Medulla oblongata (tissue), 1 donor: ENCODE results near the gene IPO4.
"Not testable (repeated sequence)": the region's sequence is repeated elsewhere in the genome, so short reads cannot be mapped to it uniquely, and the experiment has no call there.

Experiments
- DNase-seq: peaks from one replicate; pipeline ENCODE4 v3.0.0-alpha.2; 2015; ENCODE audit errors: extremely low spot score

IPO4 gene

DNA sequence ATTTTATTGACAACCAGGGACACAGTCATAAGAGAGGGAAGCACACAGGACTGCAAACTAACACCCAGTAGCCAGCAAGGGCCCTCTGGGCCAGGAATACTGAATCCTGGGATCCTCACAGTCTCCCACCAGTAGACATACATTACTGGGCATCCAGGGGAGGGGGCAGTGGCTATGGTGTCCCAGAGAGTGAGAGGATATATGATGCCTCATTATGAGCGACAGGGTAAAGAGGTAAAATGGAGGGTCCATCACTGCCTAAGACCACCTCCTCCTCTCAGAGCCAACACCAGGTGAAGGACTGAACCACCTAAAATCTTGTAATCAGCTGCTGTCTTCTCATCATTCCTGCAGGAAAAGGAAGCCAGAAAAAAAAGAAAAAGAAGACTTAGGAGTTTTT is 28.3 kb upstream of the IPO4 start:
- not testable (repeated sequence) for DNase-seq

DNA sequence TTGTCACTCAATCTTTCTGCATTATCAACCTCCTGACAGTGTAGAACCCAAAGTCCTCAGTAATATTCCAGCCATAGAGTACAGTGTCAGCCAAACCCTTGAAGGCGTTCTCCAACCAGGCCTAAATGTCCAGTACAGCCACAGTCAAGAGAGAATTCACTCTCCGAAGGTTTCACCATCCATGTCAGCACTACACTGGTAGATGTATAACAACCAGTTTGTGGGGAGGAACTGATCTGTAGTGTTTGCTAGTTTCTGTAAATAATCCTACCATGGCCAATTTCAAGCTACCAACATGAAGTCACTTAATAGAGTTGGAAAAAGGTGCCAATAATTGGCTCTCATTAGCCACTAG is 27.7 kb upstream of the IPO4 start:
- no peak for DNase-seq

DNA sequence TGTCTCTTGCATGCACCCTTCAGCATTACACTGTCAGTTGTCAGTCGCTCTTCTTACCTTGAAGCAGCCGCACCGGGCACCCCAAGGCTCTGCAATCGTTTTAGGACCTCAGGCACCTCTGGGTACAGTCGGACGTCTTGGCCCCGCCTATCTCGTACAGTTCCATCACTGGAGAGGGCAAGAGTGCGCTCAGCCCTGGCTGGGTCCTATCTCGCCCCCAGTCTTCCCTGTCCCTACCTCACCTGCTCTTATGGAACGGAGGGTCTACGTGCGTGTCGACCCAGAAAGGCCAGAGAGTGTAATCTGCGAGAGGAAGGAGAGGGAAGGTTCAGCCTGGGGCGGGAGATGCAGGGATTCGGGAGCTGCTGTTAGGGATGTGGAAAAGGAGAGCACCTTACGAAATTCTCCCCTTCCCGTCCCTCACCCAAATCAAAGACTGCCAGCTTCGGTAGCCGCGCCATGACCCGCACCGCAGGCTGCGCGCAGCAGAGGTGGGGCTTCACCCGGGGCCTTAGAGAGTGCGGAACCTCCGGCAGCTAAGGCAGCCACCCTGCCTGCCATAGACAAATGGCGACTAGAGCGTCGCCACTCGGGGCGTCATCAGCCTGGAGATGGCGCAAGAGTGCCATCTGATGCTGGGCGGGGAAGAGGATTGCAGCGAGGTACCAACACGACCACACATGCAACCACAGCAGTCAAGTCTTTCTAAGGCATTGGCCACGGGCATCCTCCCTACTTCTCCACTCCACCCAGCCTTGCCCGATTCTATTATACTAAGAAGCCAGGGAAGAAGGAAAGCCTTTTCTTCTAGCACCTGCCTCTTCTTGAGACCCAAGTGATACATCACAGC is 27.1 kb upstream of the IPO4 start, which contains the start of gene MDP1:
Gene MDP1, minus strand, starts transcription at position 572 of the 850 bp plus-strand sequence. Its CDS starts 111 bp downstream, at position 461.
- DNase-seq, result peak; percentile 95

DNA sequence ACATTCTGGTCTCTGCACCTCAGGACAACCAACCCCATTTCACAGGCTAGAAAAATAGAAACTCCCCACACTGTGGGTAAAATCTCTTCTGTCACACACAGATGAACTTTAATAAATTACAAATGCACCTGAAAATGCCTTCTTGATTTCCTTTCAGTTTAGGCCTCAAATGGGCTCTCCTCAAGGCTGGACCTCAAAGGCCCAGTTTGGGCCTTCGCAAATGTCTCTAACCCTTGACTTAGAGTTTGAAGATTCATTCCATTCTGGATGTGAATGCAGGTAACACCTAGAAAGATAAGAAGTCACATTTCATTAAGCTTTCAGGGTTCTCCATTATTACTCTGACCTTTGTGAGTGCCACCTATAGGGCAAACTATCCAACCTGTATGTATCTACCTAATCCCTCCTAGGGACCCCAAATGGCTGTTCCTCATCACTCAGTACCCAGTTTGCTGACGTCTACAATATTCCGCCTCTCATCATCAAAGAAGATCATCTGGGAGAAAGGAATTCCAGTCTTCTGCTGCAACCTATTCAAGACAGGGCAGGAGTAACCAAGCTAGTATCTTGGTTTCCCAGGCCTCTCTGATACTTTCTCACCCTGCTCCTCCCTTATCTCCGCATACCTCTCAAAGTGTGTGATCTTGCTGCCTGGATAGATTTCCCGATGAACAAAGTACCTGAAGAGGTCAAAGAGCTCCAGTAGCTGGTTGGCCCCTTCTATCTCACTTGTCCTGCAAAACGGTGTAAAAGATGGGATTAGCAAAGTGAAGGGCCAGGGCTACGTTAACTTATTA is 25.4 kb upstream of the IPO4 start:
- DNase-seq, result no peak

DNA sequence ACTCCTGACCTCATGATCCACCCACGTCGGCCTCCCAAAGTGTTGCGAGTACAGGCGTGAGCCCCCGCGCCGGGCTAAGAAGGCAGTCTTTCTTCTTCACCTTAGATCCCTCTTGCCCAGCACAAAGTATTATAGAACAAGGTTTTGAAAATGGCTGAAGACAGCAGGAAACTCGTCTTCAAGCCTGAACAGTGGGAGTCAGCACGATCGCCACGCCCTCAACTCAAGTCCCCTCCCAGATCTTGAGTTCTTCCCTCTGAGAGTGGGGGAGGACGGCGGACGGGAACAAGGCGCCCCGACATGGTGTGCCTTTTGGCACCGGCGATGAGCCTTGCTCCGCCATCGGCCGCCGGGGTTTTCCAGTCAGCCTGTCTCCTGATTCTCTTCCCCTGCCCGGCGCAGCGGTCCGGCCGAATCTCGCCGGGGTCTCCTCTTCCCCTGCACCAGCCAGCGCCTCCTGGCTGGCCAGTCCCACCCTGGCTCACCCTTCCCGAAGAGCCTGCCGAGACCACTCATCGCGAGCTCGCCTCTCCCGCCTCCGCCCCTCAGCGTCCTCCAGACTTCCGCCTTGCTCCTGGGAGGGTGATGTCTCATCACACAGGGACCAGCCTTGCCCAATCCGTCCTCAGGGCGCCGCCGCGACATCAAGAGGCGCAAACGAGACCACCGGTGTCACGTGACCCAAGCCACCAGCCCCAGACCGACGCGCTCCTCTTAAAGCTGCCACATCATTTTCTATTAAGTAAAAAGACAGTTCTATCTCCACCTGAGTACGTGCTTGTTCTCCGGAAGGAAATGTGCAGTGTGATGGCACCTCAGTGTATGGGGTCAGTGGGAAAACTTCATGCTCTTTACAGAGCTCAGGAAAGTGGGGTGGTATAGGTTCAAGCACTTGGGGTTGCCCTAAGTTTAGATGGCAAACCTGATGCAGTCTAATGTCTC is 24.6 kb upstream of the IPO4 start, which contains the start of gene CHMP4A:
Gene CHMP4A, minus strand, starts transcription at position 565 of the 942 bp plus-strand sequence. Its CDS starts 49 bp downstream, at position 516.
- DNase-seq, result peak; percentile 95

DNA sequence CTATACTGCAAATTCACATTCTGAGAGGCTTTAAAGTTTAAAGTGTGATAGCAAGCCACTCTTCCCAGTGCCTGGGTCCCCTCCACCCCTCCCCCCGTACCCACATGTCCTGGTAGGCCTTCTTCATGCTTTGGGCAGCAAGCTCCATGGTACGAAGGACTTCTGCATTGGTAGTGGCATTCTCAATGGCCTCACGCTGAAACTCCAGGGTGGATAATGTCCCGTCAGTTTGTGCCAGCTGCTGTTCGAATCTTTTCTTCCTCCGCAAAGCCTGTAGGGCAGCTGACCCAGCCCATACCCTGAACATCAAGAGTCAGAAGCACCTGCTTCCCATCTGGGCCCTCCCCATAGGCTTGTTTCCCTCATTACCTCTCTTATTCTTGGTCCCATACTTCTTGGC is 22.7 kb upstream of the IPO4 start:
- no peak for DNase-seq

DNA sequence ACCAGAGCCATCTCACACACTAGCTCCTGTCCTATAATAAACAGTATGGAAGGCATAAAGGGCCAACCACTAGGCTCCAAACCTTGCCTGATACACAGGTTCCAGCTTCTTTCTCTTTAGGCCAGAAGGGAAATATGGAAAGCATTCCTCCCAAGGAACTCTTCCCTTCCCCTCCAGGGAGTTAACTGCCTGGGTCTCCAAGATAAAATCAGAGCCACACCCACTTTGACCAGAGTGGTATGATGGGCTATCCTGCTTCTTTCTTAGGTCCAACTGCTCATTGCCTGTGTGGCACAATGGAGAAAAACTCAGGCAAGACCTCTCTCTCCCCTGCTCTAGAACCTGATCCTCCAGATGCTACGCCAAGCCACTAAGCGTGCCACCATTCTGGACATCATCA is 19.0 kb upstream of the IPO4 start:
- DNase-seq, result no peak

DNA sequence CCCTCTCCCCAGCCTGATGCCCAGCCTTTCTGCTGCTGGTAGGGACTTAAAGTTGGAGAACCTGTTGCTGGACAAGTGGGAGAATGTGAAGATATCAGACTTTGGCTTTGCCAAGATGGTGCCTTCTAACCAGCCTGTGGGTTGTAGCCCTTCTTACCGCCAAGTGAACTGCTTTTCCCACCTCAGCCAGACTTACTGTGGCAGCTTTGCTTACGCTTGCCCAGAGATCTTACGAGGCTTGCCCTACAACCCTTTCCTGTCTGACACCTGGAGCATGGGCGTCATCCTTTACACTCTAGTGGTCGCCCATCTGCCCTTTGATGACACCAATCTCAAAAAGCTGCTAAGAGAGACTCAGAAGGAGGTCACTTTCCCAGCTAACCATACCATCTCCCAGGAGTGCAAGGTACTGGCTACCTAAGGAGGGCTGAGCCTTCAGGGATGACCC is 18.5 kb upstream of the IPO4 start:
- no peak for DNase-seq

DNA sequence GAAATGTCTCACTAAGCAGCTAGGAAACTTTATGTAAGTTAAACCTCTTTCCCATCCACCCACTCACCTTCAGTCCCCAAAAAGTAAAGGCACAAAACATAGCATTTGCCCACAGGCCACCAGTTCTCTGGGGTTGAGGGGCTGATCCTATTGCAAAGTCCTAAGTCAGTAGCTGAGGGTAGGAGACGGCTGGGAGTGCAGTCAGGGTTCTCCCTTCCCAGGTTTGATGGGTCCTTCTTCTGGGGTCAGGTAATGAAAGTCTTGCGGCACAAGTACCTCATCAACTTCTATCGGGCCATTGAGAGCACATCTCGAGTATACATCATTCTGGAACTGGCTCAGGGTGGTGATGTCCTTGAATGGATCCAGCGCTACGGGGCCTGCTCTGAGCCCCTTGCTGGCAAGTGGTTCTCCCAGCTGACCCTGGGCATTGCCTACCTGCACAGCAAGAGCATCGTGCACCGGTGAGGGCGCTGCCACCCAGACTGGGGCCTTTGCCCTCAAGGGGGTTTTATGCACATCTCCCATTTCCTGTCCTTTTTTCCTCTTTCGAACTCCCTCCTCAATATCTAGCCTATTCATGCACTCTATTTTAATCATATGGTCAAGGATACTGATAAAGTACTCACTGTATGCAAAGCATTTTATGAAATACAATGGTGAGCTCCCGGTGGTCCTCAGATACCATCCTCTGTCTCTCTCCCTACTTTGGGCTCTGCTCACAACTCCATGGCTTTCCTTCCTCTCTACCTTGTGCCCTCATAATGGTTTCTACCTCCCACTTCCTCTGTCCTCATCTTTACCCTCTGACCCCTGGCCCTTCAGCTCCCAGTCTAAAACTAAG is 17.9 kb upstream of the IPO4 start:
- DNase-seq, result no peak

DNA sequence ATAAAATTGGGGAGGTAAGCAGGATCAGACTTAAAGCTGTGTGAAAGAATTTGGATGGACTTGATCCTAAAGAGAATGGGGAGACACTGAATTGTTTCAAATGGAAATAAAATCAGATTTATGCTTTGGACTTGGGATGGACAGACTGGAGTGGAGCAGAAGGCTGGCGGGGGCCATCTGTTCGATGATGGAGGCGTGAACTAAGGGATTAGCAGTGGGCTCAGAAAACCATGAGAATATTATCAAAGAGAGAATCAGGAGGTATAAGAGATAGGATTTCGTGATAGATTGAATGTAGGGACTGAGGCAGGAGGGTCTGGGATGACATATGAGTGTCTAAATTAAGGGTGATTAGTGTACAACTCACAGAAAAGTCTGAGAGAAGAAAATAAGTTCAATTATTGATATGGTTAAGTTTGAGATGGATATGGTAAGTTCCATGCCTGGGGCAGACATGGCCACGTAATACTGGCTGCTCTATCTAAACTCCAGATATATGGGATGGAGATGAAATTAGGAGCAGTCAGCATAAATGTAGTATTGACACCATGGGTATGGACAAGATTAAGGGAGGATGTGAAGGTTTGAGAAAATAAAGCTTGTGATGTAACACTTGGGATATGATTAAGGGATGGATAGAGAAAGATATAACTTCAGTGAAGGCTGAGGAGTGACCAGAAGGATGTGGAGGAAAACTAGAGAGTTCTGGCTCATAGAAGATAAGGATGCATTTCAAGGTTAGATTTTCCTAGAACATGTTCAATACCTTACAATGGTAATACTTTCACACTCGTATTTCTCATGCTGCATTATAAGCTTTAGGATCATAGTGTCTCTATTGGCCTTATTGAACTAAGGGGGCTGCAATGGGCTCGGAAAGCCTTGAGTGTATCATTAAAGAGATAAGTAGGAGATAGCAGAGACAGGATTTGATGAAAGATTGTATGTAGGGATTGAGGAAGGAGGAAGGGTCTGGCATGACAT is 15.8 kb upstream of the IPO4 start:
- DNase-seq, result no peak

DNA sequence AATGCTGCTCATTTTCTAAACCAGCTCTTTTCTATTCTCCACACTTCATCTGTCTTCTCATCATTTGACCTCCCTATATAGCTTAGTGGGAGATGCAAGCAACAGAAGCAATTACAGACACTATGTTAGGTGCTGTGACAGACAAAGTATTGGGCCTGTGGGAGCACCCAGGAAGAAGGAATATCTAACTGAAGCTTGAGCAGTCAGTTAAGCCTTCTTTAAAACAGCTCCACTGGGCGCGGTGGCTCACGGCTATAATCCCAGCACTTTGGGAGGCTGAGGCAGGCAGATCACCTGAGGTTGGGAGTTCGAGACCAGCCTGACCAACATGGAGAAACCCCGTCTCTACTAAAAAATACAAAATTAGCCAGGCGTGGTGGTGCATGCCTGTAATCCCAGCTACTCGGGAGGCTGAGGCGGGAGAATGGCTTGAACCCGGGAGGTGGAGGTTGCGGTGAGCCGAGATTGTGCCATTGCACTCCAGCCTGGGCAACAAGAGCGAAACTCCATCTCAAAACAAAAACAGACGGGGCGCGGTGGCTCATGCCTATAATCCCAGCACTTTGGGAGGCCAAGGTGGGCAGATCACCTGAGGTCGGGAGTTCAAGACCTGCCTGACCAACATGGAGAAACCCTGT is 14.8 kb upstream of the IPO4 start:
- not testable (repeated sequence) for DNase-seq

DNA sequence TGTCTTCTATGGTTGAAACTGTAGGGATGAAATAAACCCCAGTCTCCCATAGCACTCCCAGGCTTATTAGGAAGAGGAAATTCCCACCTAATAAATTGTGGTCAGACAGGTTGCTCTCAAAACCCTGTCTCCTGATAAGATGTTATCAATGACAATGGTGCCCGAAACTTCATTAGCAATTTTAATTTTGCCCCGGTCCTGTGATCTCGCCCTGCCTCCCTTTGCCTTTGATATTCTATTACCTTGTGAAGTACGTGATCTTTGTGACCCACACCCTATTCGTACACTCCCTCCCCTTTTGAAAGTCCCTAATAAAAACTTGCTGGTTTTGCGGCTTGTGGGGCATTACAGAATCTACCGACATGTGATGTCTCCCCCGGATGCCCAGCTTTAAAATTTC is 13.9 kb upstream of the IPO4 start:
- DNase-seq, result not testable (repeated sequence)

DNA sequence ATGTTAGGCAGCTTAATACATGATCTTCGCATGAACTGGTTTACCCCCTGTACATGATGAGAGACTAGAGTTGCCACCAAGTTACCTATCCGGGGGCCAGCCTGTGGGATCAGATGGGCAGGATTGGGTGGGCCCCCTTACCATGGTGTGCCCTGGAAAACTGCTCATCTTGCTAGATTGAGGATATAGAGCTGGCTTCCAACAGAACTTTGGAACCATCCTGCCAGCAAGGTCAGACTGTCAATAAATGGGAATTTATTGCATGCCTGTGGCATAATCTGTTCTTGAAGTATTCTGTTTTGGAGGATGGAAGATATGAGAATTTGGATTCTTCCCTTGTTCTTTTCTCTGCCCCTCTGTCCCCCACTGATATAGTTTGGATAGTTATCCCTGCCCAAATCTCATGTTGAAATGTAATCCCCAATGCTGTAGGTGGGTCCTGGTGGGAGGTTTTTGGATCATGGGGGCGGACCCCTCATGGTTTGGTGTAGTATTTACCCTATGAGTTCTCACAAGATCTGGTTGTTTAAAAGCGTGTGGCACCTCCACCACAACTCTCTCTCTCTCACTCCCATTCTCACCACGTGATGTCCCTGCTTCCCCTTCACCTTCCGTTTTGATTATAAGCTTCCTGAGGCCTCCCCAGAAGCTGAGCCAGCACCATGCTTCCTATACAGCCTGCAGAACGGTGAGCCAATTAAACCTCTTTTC is 10.4 kb upstream of the IPO4 start:
- no peak for DNase-seq

DNA sequence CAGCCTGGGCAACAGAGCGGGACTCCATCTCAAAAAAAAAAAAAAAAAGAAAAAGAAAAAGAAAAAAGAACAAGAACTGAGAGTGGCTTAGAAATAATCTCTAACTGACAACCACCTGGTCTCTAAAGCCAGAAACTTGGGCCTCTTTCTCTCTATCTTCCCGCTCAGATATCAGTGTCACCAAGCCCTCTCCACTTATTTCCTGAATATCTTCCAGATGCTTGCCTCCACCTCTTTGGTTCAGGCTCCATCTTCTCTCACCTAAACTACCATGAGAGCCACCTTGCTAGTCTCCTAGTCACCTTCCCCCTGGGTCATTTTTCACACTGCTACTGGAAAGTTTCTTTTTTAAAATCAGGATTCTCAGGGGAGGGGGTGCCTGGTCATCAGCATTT is 8.4 kb upstream of the IPO4 start:
- no peak for DNase-seq

DNA sequence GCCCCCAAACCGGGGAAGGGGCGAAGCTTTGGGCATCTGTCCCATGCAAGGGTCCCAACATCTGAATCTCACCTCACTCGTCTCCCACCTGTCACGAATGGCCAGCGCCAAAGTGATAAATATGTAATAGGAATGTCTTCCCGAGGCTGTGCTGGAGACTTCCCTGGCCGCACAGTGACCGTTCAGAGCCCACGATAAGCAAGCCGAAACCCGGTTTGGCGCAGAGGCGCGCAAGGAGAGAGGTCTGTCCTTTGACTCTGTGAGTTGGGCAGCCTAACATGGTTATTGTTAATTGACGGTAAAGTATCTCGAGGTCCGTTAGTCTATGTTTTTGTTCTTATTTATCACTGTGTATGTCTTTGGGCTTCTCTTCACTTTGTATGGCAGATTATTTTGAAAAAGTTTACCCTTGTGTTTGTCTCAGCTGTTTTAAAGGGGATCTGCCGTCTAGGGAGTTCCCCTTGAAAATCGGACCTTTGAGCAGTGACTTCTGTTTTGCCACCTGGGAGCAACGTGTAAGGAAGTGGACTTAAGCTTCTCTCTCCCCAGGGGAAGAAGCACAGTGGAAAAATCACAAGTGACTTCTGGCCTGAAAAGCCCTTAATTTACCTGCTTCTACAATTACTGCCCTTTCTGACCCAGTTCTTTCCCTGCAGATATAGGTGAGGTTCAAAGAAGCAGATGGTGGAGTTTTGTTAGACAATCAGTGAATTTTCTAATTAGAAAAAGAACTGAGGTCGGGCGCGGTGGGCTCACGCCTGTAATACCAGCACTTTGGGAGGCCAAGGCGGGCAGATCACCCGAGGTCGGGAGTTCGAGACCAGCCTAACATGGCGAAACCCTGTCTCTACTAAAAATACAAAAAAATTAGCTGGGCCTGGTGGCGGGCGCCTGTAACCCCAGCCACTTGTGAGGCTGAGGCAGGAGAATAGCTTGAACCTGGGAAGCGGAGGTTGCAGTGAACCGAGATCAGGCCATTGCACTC is 7.7 kb upstream of the IPO4 start:
- DNase-seq, result no peak

DNA sequence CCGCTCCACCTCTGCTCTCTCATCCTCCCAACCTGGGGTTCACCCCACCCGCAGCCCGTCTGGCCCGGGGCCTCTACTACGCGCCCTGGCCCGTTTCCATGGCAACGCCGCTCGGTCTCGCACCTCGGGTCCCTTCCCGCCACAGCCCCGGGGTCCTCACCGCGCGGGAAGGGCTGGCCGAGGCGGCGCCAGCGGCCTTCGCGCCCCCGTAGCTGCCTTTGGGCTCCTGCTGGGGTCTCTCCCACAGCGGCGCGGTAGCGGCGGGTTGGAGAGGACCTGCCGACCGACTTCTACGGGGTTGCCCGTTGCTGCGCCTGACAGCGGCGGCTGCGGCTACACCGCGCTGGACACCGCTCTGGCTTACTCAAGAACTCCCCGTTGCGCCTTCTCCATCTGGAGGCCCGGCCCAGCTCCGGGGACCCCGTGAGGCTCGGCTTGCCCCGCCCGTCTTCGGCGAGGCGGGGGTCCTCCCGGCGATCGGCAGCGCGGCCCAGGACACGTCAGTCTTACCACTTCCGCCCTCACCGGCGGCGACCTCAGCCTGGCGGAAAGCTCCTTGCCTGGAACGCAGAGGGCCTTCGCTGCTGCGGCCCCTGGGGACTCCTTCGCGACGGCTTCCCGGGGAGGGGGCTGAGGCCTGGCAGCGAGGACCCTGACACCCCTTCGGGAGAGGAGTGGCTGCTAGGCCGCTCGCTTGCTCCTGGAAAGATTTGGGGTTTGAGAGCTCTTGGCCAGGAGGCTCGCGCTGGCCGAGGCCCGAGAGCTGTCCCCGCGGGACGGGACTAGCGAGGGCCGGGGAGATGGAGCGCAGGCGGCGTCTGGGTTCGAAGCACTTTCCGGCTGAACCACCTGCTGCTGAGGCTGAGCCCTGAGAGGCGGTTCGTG is 6.8 kb upstream of the IPO4 start, which contains the start of gene TM9SF1:
Gene TM9SF1, minus strand, starts transcription at position 256 of the 885 bp plus-strand sequence. CDS start 422 bp downstream, outside the sequence.
- DNase-seq, result peak; percentile 88
